Ascending aorta (tissue), 2 donors: ENCODE measurements around the gene BMP6. TPM values are rescaled to one million over a fixed set of nuclear protein-coding genes. Genes with fewer than 3 reads are reported as not detected.
"Not testable (repeated sequence)": the region's sequence is repeated elsewhere in the genome, so short reads cannot be mapped to it uniquely, and the experiment has no call there.

ENCODE experiments used
- DNase-seq, 2 donors: peaks; one replicate each; pipeline ENCODE4 v3.0.0-alpha.2; 2019; ENCODE audit warnings: low spot score in 2 of 2
- H3K27ac ChIP-seq, 2 donors: fragments of 200-600 bp; sonication (generic); one replicate each; pipeline ENCODE4 v1.5.1; 2016 to 2017; ENCODE audit warnings: mild to moderate bottlenecking in 1 of 2
- H3K27me3 ChIP-seq: fragments of 200-600 bp; sonication (generic); one replicate; pipeline ENCODE4 v1.5.1; 2017
- H3K36me3 ChIP-seq, 2 donors: fragments of 200-600 bp; sonication (generic); one replicate each; pipeline ENCODE4 v1.5.1; 2016
- H3K4me1 ChIP-seq, 2 donors: fragments of 200-600 bp; sonication (generic); one replicate each; pipeline ENCODE4 v1.5.1; 2016 to 2017; ENCODE audit warnings: mild to moderate bottlenecking in 1 of 2
- H3K4me3 ChIP-seq, 2 donors: fragments of 200-600 bp; sonication (generic); one replicate each; pipeline ENCODE4 v1.5.1; 2016 to 2017; ENCODE audit warnings: mild to moderate bottlenecking in 1 of 2
- H3K9me3 ChIP-seq, 2 donors: fragments of 200-600 bp; sonication (generic); one replicate each; pipeline ENCODE4 v1.5.1; 2016
- intact Hi-C: fragments of 100-400 bp; cut with DNase I; formaldehyde crosslinking; loops from one replicate; pipeline ENCODE4 v1.15.1; 2023
- total RNA-seq: library from RNA; depleted of rRNA; stranded (reverse); fragments of >200 nt; gene quantifications from one replicate; pipeline ENCODE4 v1.1.0, GENCODE V29; 2016
- TF ChIP-seq, protein P1 (sequence below), 3 experiments: fragments of 200-600 bp in 2 of 3; fragments of 450-650 bp in 1 of 3; sonication (generic) in 2 of 3; IDR thresholded peaks; one replicate each; pipeline ENCODE4 v1.5.1; 2016 to 2019; ENCODE audit warnings: antibody characterized with exemption in 3 of 3, mild to moderate bottlenecking in 1 of 3, moderate library complexity in 1 of 3

The BMP6 gene
- total RNA-seq, 1 donor from 2014 or later: 16.0 TPM

GRCh38 chr6:7883381-7883780 is 157.5 kb downstream of the BMP6 start:
- DNase-seq: no peak
- H3K36me3 ChIP-seq: peaks cover 62 to 81% of the 10 kb centered on the region in 2 donors
- TF ChIP-seq, protein P1, sequence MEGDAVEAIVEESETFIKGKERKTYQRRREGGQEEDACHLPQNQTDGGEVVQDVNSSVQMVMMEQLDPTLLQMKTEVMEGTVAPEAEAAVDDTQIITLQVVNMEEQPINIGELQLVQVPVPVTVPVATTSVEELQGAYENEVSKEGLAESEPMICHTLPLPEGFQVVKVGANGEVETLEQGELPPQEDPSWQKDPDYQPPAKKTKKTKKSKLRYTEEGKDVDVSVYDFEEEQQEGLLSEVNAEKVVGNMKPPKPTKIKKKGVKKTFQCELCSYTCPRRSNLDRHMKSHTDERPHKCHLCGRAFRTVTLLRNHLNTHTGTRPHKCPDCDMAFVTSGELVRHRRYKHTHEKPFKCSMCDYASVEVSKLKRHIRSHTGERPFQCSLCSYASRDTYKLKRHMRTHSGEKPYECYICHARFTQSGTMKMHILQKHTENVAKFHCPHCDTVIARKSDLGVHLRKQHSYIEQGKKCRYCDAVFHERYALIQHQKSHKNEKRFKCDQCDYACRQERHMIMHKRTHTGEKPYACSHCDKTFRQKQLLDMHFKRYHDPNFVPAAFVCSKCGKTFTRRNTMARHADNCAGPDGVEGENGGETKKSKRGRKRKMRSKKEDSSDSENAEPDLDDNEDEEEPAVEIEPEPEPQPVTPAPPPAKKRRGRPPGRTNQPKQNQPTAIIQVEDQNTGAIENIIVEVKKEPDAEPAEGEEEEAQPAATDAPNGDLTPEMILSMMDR (IDR thresholded peaks at IDR 0.05): no peak

GRCh38 chr6:7886132-7886531 is 160.2 kb downstream of the BMP6 start:
- Histone ChIP-seq H3K27me3 (no peaks in the 10 kb centered on the region), H3K4me1 (no peaks in the 10 kb centered on the region), H3K36me3 (peaks cover 81 to 87% of the 10 kb centered on the region in 2 donors), H3K27ac (no peak overlapping the region), H3K4me3 (no peak overlapping the region), H3K9me3 (no peaks in the 10 kb centered on the region)
- TF ChIP-seq, protein P1 (IDR thresholded peaks at IDR 0.05): no peak
- DNase-seq: no peak
- intact Hi-C loops: no loop called here

More at GRCh38 chr6:7883381-7883780, 157.5 kb downstream of the BMP6 start:
- intact Hi-C loops: no loop called here
- Histone ChIP-seq H3K27ac (no peak overlapping the region), H3K4me3 (no peak overlapping the region), H3K4me1 (no peaks in the 10 kb centered on the region), H3K27me3 (no peaks in the 10 kb centered on the region), H3K9me3 (no peaks in the 10 kb centered on the region)

- no peak for DNase-seq
- TF ChIP-seq, protein P1 (IDR thresholded peaks at IDR 0.05): no peak
- intact Hi-C loops: no loop called here
- H3K4me3 ChIP-seq: no peak overlapping the region
- H3K36me3 ChIP-seq: peaks cover 76 to 82% of the 10 kb centered on the region in 2 donors
- H3K4me1 ChIP-seq: no peaks in the 10 kb centered on the region
- H3K27ac ChIP-seq: no peak overlapping the region
- no peaks in the 10 kb centered on the region for H3K9me3 ChIP-seq
- no peaks in the 10 kb centered on the region for H3K27me3 ChIP-seq
These were observed 161.5 kb downstream of the BMP6 start for GRCh38 chr6:7887278-7887991.

GRCh38 chr6:7888587-7889357 is 162.9 kb downstream of the BMP6 start:
- no peak for DNase-seq
- Histone ChIP-seq H3K4me1 (no peaks in the 10 kb centered on the region), H3K36me3 (peaks cover 75 to 82% of the 10 kb centered on the region in 2 donors), H3K27me3 (no peaks in the 10 kb centered on the region), H3K9me3 (no peaks in the 10 kb centered on the region), H3K4me3 (no peak overlapping the region), H3K27ac (no peak overlapping the region)
- intact Hi-C loops: no loop called here
- TF ChIP-seq, protein P1 (IDR thresholded peaks at IDR 0.05): no peak

- no peak overlapping the region for H3K27ac ChIP-seq
- no peak for DNase-seq
- TF ChIP-seq, protein P1 (IDR thresholded peaks at IDR 0.05): no peak
- H3K36me3 ChIP-seq: peaks cover 81 to 82% of the 10 kb centered on the region in 2 donors
- no peak overlapping the region for H3K4me3 ChIP-seq
- no peaks in the 10 kb centered on the region for H3K9me3 ChIP-seq
- intact Hi-C loops: no loop called here
- H3K27me3 ChIP-seq: no peaks in the 10 kb centered on the region
- H3K4me1 ChIP-seq: no peaks in the 10 kb centered on the region
These were observed 165.4 kb downstream of the BMP6 start for GRCh38 chr6:7891078-7891872.

- H3K27me3 ChIP-seq, DNase-seq, H3K27ac ChIP-seq, H3K9me3 ChIP-seq, intact Hi-C loops, H3K4me1 ChIP-seq, H3K4me3 ChIP-seq: not testable (repeated sequence)
- H3K36me3 ChIP-seq: peaks cover 80 to 82% of the 10 kb centered on the region in 2 donors
These were observed 166.5 kb downstream of the BMP6 start for GRCh38 chr6:7892367-7892766.
